Naive B cell (primary cell): ENCODE data around the gene EFCAB6. TPM values are rescaled to one million over a fixed set of nuclear protein-coding genes. Genes with fewer than 3 reads are reported as not detected.

ENCODE experiments used
- ATAC-seq, 2 donors: fragments of 150-1000 bp; cut with Tn5 transposase; 2 replicates each; pipeline ENCODE4 v1.10.0; 2021; ENCODE audit warnings: low read depth in 2 of 2, mild to moderate bottlenecking in 2 of 2, moderate library complexity in 2 of 2
- DNase-seq: peaks from one replicate; pipeline ENCODE4 v3.0.0; 2022
- H3K27ac Mint-ChIP-seq, 6 donors: one replicate each; pipeline ENCODE4 v1.8.0; 2020 to 2022; ENCODE audit warnings: mild to moderate bottlenecking in 6 of 6, mixed read lengths in 6 of 6, moderate library complexity in 5 of 6, inconsistent platforms in 2 of 6
- H3K27me3 Mint-ChIP-seq, 3 donors: one replicate each; pipeline ENCODE4 v1.8.0; 2021 to 2022; ENCODE audit warnings: mixed read lengths in 3 of 3, mild to moderate bottlenecking in 1 of 3
- H3K36me3 Mint-ChIP-seq, 2 donors: one replicate each; pipeline ENCODE4 v1.8.0; 2020 to 2022; ENCODE audit warnings: mixed read lengths in 2 of 2, inconsistent platforms in 1 of 2, mild to moderate bottlenecking in 1 of 2
- H3K4me1 Mint-ChIP-seq, 3 donors: one replicate each; pipeline ENCODE4 v1.8.0; 2020 to 2022; ENCODE audit warnings: mixed read lengths in 3 of 3, inconsistent platforms in 1 of 3, mild to moderate bottlenecking in 1 of 3, moderate library complexity in 1 of 3
- H3K4me3 Mint-ChIP-seq, 8 donors: one replicate each; pipeline ENCODE4 v1.8.0; 2020 to 2022; ENCODE audit warnings: mild to moderate bottlenecking in 8 of 8, mixed read lengths in 8 of 8, moderate library complexity in 8 of 8, inconsistent platforms in 2 of 8
- H3K9me3 Mint-ChIP-seq, 7 donors: one replicate each; pipeline ENCODE4 v1.8.0; 2020 to 2022; ENCODE audit warnings: mixed read lengths in 7 of 7, mild to moderate bottlenecking in 5 of 7, inconsistent platforms in 2 of 7, moderate library complexity in 1 of 7
- polyA plus RNA-seq, 6 donors: library from polyadenylated mRNA; unstranded; fragments of 300-500 nt; fragmentation: Illumina TruSeq; gene quantifications; one replicate each; pipeline ENCODE4 v1.2.3, GENCODE V29; 2021; ENCODE audit warnings: low read depth in 6 of 6

Gene EFCAB6
- polyA plus RNA-seq, 6 donors from 2014 or later: not detected

GRCh38 chr22:43505423-43505822 is 306.7 kb downstream of the EFCAB6 start:
- Mint-ChIP-seq H3K27ac (no peak overlapping the region), H3K4me3 (no peak overlapping the region), H3K36me3 (no peaks in the 10 kb centered on the region), H3K9me3 (peaks cover 0 to 2% (median 0%) of the 10 kb centered on the region in 7 donors), H3K27me3 (no peaks in the 10 kb centered on the region), H3K4me1 (no peaks in the 10 kb centered on the region)
- ATAC-seq (no peak), DNase-seq (no peak)

GRCh38 chr22:43504666-43505261 is 307.3 kb downstream of the EFCAB6 start:
- DNase-seq (no peak), ATAC-seq (no peak)
- H3K4me1 Mint-ChIP-seq: no peaks in the 10 kb centered on the region

GRCh38 chr22:43504068-43504467 is 308.0 kb downstream of the EFCAB6 start:
- no peaks in the 10 kb centered on the region for H3K9me3 Mint-ChIP-seq
- H3K4me1 Mint-ChIP-seq: no peaks in the 10 kb centered on the region
- no peaks in the 10 kb centered on the region for H3K27me3 Mint-ChIP-seq
- DNase-seq: no peak
- H3K4me3 Mint-ChIP-seq: no peak overlapping the region
- H3K36me3 Mint-ChIP-seq: no peaks in the 10 kb centered on the region
- no peak for ATAC-seq
- H3K27ac Mint-ChIP-seq: no peak overlapping the region

More at GRCh38 chr22:43504666-43505261, 307.3 kb downstream of the EFCAB6 start:
- Mint-ChIP-seq H3K27me3 (no peaks in the 10 kb centered on the region), H3K9me3 (peaks cover 0 to under 1% (median 0%) of the 10 kb centered on the region in 7 donors), H3K36me3 (no peaks in the 10 kb centered on the region), H3K27ac (no peak overlapping the region), H3K4me3 (no peak overlapping the region)

GRCh38 chr22:43502306-43502874 is 309.7 kb downstream of the EFCAB6 start:
- H3K27ac Mint-ChIP-seq: no peak overlapping the region
- DNase-seq (no peak), ATAC-seq (no peak)
- H3K9me3 Mint-ChIP-seq: no peaks in the 10 kb centered on the region
- no peak overlapping the region for H3K4me3 Mint-ChIP-seq
- no peaks in the 10 kb centered on the region for H3K36me3 Mint-ChIP-seq
- no peaks in the 10 kb centered on the region for H3K4me1 Mint-ChIP-seq
- H3K27me3 Mint-ChIP-seq: no peaks in the 10 kb centered on the region

GRCh38 chr22:43501878-43502277 is 310.2 kb downstream of the EFCAB6 start:
- no peak overlapping the region for H3K27ac Mint-ChIP-seq
- ATAC-seq: no peak
- no peaks in the 10 kb centered on the region for H3K27me3 Mint-ChIP-seq
- DNase-seq: no peak
- no peaks in the 10 kb centered on the region for H3K4me1 Mint-ChIP-seq
- H3K36me3 Mint-ChIP-seq: no peaks in the 10 kb centered on the region
- no peaks in the 10 kb centered on the region for H3K9me3 Mint-ChIP-seq
- H3K4me3 Mint-ChIP-seq: no peak overlapping the region

GRCh38 chr22:43500792-43501785 is 311.0 kb downstream of the EFCAB6 start:
- Mint-ChIP-seq H3K36me3 (no peaks in the 10 kb centered on the region), H3K27ac (no peak overlapping the region), H3K9me3 (no peaks in the 10 kb centered on the region), H3K4me1 (no peaks in the 10 kb centered on the region), H3K27me3 (no peaks in the 10 kb centered on the region), H3K4me3 (no peak overlapping the region)
- DNase-seq: no peak
- no peak for ATAC-seq

- H3K27me3 Mint-ChIP-seq: no peaks in the 10 kb centered on the region
- no peak for DNase-seq
- H3K4me3 Mint-ChIP-seq: no peak overlapping the region
- H3K4me1 Mint-ChIP-seq: no peaks in the 10 kb centered on the region
- no peaks in the 10 kb centered on the region for H3K36me3 Mint-ChIP-seq
- no peak for ATAC-seq
- no peaks in the 10 kb centered on the region for H3K9me3 Mint-ChIP-seq
- H3K27ac Mint-ChIP-seq: no peak overlapping the region
Measured at GRCh38 chr22:43498856-43499253, 313.2 kb downstream of the EFCAB6 start.

GRCh38 chr22:43497956-43498855 is 313.9 kb downstream of the EFCAB6 start:
- Mint-ChIP-seq H3K36me3 (no peaks in the 10 kb centered on the region), H3K9me3 (no peaks in the 10 kb centered on the region), H3K27ac (no peak overlapping the region), H3K4me3 (no peak overlapping the region), H3K27me3 (peaks cover 0 to 2% (median 0%) of the 10 kb centered on the region in 3 donors), H3K4me1 (no peaks in the 10 kb centered on the region)
- no peak for ATAC-seq
- DNase-seq: no peak

- Mint-ChIP-seq H3K4me3 (no peak overlapping the region), H3K27me3 (peaks cover 0 to 6% (median 0%) of the 10 kb centered on the region in 3 donors)
Measured at GRCh38 chr22:43493297-43493696, 318.8 kb downstream of the EFCAB6 start.

GRCh38 chr22:43491737-43492136 is 320.4 kb downstream of the EFCAB6 start:
- Mint-ChIP-seq H3K4me1 (no peaks in the 10 kb centered on the region), H3K36me3 (no peaks in the 10 kb centered on the region), H3K27me3 (peaks cover 0 to 14% (median 7%) of the 10 kb centered on the region in 3 donors), H3K27ac (no peak overlapping the region), H3K4me3 (peak overlapping the region in 1 of 8 donors; percentile 75), H3K9me3 (peaks cover 0 to 10% (median 4%) of the 10 kb centered on the region in 7 donors)
- no peak for ATAC-seq
- DNase-seq: no peak

More at GRCh38 chr22:43493297-43493696, 318.8 kb downstream of the EFCAB6 start:
- H3K9me3 Mint-ChIP-seq: peaks cover 0 to 10% (median 4%) of the 10 kb centered on the region in 7 donors
- no peaks in the 10 kb centered on the region for H3K36me3 Mint-ChIP-seq
- H3K27ac Mint-ChIP-seq: no peak overlapping the region
- ATAC-seq: no peak
- H3K4me1 Mint-ChIP-seq: no peaks in the 10 kb centered on the region
- DNase-seq: no peak

GRCh38 chr22:43491177-43491576 is 320.9 kb downstream of the EFCAB6 start:
- H3K9me3 Mint-ChIP-seq: peaks cover 0 to 10% (median 4%) of the 10 kb centered on the region in 7 donors
- H3K27me3 Mint-ChIP-seq: peaks cover 0 to 15% (median 9%) of the 10 kb centered on the region in 3 donors
- no peak for ATAC-seq
- H3K4me3 Mint-ChIP-seq: no peak overlapping the region
- H3K4me1 Mint-ChIP-seq: no peaks in the 10 kb centered on the region
- H3K27ac Mint-ChIP-seq: no peak overlapping the region
- no peaks in the 10 kb centered on the region for H3K36me3 Mint-ChIP-seq
- DNase-seq: no peak

- no peaks in the 10 kb centered on the region for H3K36me3 Mint-ChIP-seq
- ATAC-seq (no peak), DNase-seq (no peak)
- no peak overlapping the region for H3K27ac Mint-ChIP-seq
- H3K27me3 Mint-ChIP-seq: peaks cover 0 to 15% (median 9%) of the 10 kb centered on the region in 3 donors
- peaks cover 0 to 10% (median 4%) of the 10 kb centered on the region in 7 donors for H3K9me3 Mint-ChIP-seq
- H3K4me1 Mint-ChIP-seq: no peaks in the 10 kb centered on the region
- H3K4me3 Mint-ChIP-seq: no peak overlapping the region
Measured at GRCh38 chr22:43490311-43490710, 321.8 kb downstream of the EFCAB6 start.

- no peaks in the 10 kb centered on the region for H3K36me3 Mint-ChIP-seq
- ATAC-seq: no peak
Measured at GRCh38 chr22:43488937-43489336, 323.2 kb downstream of the EFCAB6 start.

More at GRCh38 chr22:43488937-43489336, 323.2 kb downstream of the EFCAB6 start:
- Mint-ChIP-seq H3K27ac (no peak overlapping the region), H3K27me3 (peaks cover 0 to 15% (median 9%) of the 10 kb centered on the region in 3 donors), H3K9me3 (peaks cover 0 to 10% (median 4%) of the 10 kb centered on the region in 7 donors), H3K4me1 (no peaks in the 10 kb centered on the region), H3K4me3 (no peak overlapping the region)
- DNase-seq: no peak
